ENCODE data around the gene TRAF4. TPM values are rescaled to one million over a fixed set of nuclear protein-coding genes. Genes with fewer than 3 reads are reported as not detected.

Gene TRAF4
- total RNA-seq, 4 donors from 2014 or later = 4.6 to 12.6 (median 10.6) TPM

- intact Hi-C loops (cut with DNase I) = no loop called here
- no peak for DNase-seq (ENCODE audit: extremely low spot score)
- no peaks in the 10 kb centered on the region for H3K27me3 ChIP-seq
Measured at GRCh38 chr17:28714281-28714680, 29.5 kb upstream of the TRAF4 start.

GRCh38 chr17:28715217-28715616 is 28.6 kb upstream of the TRAF4 start:
- intact Hi-C loops (cut with DNase I) = no loop called here
- Histone ChIP-seq H3K4me3 (no peak overlapping the region), H3K36me3 (peaks cover 5 to 33% (median 21%) of the 10 kb centered on the region in 4 donors), H3K27me3 (no peaks in the 10 kb centered on the region), H3K9me3 (no peaks in the 10 kb centered on the region), H3K27ac (replicated peaks in 1 of 4) (no peak overlapping the region), H3K4me1 (peaks cover 40 to 62% (median 56%) of the 10 kb centered on the region in 4 donors)
- TF ChIP-seq CTCF (IDR thresholded peaks at IDR 0.05) (no peak), POLR2A (IDR thresholded peaks at IDR 0.05; ENCODE audit: low read depth) (no peak), EP300 (IDR thresholded peaks at IDR 0.05) (no peak), POLR2AphosphoS5 (IDR thresholded peaks at IDR 0.05) (no peak)
- 100% methylated on average over 2 of the region's 2 CpGs for WGBS
- no peak for DNase-seq (ENCODE audit: extremely low spot score)

More at GRCh38 chr17:28714281-28714680, 29.5 kb upstream of the TRAF4 start:
- no peak for TF ChIP-seq EP300 (IDR thresholded peaks at IDR 0.05)
- TF ChIP-seq CTCF (IDR thresholded peaks at IDR 0.05) = no peak
- TF ChIP-seq POLR2AphosphoS5 (IDR thresholded peaks at IDR 0.05) = no peak
- Histone ChIP-seq H3K4me1 (peaks cover 42 to 68% (median 60%) of the 10 kb centered on the region in 4 donors), H3K27ac (replicated peaks in 1 of 4) (no peak overlapping the region), H3K36me3 (peaks cover 5 to 33% (median 21%) of the 10 kb centered on the region in 4 donors), H3K4me3 (no peak overlapping the region), H3K9me3 (no peaks in the 10 kb centered on the region)
- 80% methylated on average over 2 of the region's 3 CpGs for WGBS

- WGBS = 10% methylated on average over 13 of the region's 63 CpGs
- Histone ChIP-seq H3K27me3 (no peaks in the 10 kb centered on the region), H3K36me3 (peaks cover 12 to 46% (median 31%) of the 10 kb centered on the region in 4 donors), H3K9me3 (no peaks in the 10 kb centered on the region), H3K27ac (replicated peaks in 1 of 4) (peak overlapping the region; percentile 88 to 97 (median 90)), H3K4me1 (peaks cover 48 to 65% (median 60%) of the 10 kb centered on the region in 4 donors), H3K4me3 (peak overlapping the region; percentile 68 to 83 (median 76))
- intact Hi-C loops (cut with DNase I) = no loop called here
- DNase-seq (ENCODE audit: extremely low spot score) = no peak
- TF ChIP-seq CTCF (IDR thresholded peaks at IDR 0.05) (no peak), EP300 (IDR thresholded peaks at IDR 0.05) (no peak), POLR2AphosphoS5 (IDR thresholded peaks at IDR 0.05) (no peak), POLR2A (IDR thresholded peaks at IDR 0.05; ENCODE audit: low read depth) (no peak)
Measured at GRCh38 chr17:28716740-28717577, 26.9 kb upstream of the TRAF4 start.

- TF ChIP-seq CTCF (IDR thresholded peaks at IDR 0.05) (peak; percentile 32 to 34 (median 33)), POLR2A (IDR thresholded peaks at IDR 0.05; ENCODE audit: low read depth) (peak; percentile 5), POLR2AphosphoS5 (IDR thresholded peaks at IDR 0.05) (peak; percentile 44 to 82), EP300 (IDR thresholded peaks at IDR 0.05) (no peak)
- H3K9me3 ChIP-seq = no peaks in the 10 kb centered on the region
- H3K36me3 ChIP-seq = peaks cover 20 to 50% (median 39%) of the 10 kb centered on the region in 4 donors
- intact Hi-C loops (cut with DNase I) = no loop called here
- H3K4me1 ChIP-seq = peaks cover 50 to 65% (median 62%) of the 10 kb centered on the region in 4 donors
- H3K27ac ChIP-seq (replicated peaks in 1 of 4) = peak within 1 kb of the TSS; percentile 88 to 97 (median 90)
- WGBS = 27% methylated on average over 14 of the region's 60 CpGs
- H3K4me3 ChIP-seq = peak within 1 kb of the TSS; percentile 68 to 83 (median 76)
- no peaks in the 10 kb centered on the region for H3K27me3 ChIP-seq
- DNase-seq (ENCODE audit: extremely low spot score) = peak; percentile 95
Measured at GRCh38 chr17:28717578-28718332, 26.1 kb upstream of the TRAF4 start, which contains the start of gene RAB34. RAB34 (minus strand) TSS chr17:28717868; CDS start chr17:28717266, 602 bp downstream.
